Spleen (tissue), 11 donors: ENCODE results near the gene FGGY. TPM values are rescaled to one million over a fixed set of nuclear protein-coding genes. Genes with fewer than 3 reads are reported as not detected.

Experiments used
- DNase-seq: peaks from one replicate; pipeline ENCODE4 v3.0.0-alpha.2; 2020
- H3K27ac ChIP-seq, 8 donors: fragments of 200-600 bp; sonication (generic) in 7 of 8; 1 replicate in 4 of 8; 2 replicates in 4 of 8; pipeline versions ENCODE4 v1.5.0 to v1.8.0; 2016 to 2021; ENCODE audit warnings: inconsistent platforms in 4 of 8, mild to moderate bottlenecking in 4 of 8, moderate library complexity in 1 of 8
- H3K27me3 ChIP-seq, 7 donors: fragments of 200-600 bp; sonication (generic) in 6 of 7; replicated peaks in 1 of 7; 1 replicate in 4 of 7; 2 replicates in 3 of 7; pipeline versions ENCODE4 v1.5.0 to v1.8.0; 2016 to 2021; ENCODE audit warnings: inconsistent platforms in 3 of 7, mild to moderate bottlenecking in 1 of 7
- H3K36me3 ChIP-seq, 6 donors: fragments of 200-600 bp; sonication (generic) in 5 of 6; 1 replicate in 4 of 6; 2 replicates in 2 of 6; pipeline versions ENCODE4 v1.5.0 to v1.8.0; 2016 to 2021; ENCODE audit warnings: inconsistent platforms in 2 of 6
- H3K4me1 ChIP-seq, 6 donors: fragments of 200-600 bp; sonication (generic) in 5 of 6; 1 replicate in 3 of 6; 2 replicates in 3 of 6; pipeline versions ENCODE4 v1.5.0 to v1.8.0; 2016 to 2021; ENCODE audit warnings: inconsistent platforms in 3 of 6
- H3K4me3 ChIP-seq, 8 donors: fragments of 200-600 bp; sonication (generic) in 7 of 8; 1 replicate in 4 of 8; 2 replicates in 4 of 8; pipeline versions ENCODE4 v1.5.0 to v1.8.0; 2016 to 2021; ENCODE audit warnings: inconsistent platforms in 4 of 8, mild to moderate bottlenecking in 4 of 8, moderate library complexity in 2 of 8
- H3K9me3 ChIP-seq, 8 donors: fragments of 200-600 bp; sonication (generic) in 7 of 8; 1 replicate in 4 of 8; 2 replicates in 4 of 8; pipeline versions ENCODE4 v1.5.0 to v1.8.0; 2016 to 2021; ENCODE audit warnings: inconsistent platforms in 4 of 8
- POLR2A ChIP-seq, 3 donors: fragments of 450-650 bp; IDR thresholded peaks; one replicate each; pipeline ENCODE4 v1.5.1; 2017; ENCODE audit warnings: antibody characterized with exemption in 3 of 3, mild to moderate bottlenecking in 1 of 3
- POLR2AphosphoS5 ChIP-seq, 3 donors: sonication (generic); formaldehyde crosslinking; IDR thresholded peaks; one replicate each; pipeline ENCODE4 v1.5.1; 2017; ENCODE audit warnings: antibody characterized with exemption in 3 of 3
- WGBS, 5 donors: extraction: QIAGEN DNeasy Blood & Tissue Kit in 3 of 5; methylation state at CpG; one replicate each; pipeline versions ENCODE4 v1.1.5 to v1.1.7; 2013 to 2018; 5-methylcytosine and 5-hydroxymethylcytosine counted together
- intact Hi-C: fragments of 100-400 bp; cut with DNase I; formaldehyde crosslinking; loops from one replicate; pipeline ENCODE4 v1.15.0; 2023; ENCODE audit warnings: low total_unique reads
- polyA plus RNA-seq, 3 donors: library from polyadenylated mRNA; stranded (reverse); fragments of 200-250 nt; gene quantifications; one replicate each; pipeline ENCODE4 v1.2.1, GENCODE V29; 2013
- total RNA-seq, 7 donors: library from RNA; depleted of rRNA in 3 of 7; stranded (reverse); fragments of >200 nt in 3 of 7; fragmentation: NEBNext Ultra II Directional in 4 of 7; extraction: Animal tissue kit (Norgen Biotek cat#: 25700) in 4 of 7; gene quantifications; one replicate each; pipeline versions ENCODE4 v1.1.0 to v1.2.1, GENCODE V29; 2016 to 2021
- TF ChIP-seq, protein P1 (sequence below), 11 experiments: fragments of 200-600 bp in 7 of 11; fragments of 450-650 bp in 4 of 11; sonication (generic) in 4 of 11; IDR thresholded peaks in 8 of 11; conservative IDR thresholded peaks in 3 of 11; 1 replicate in 7 of 11; 2 replicates in 4 of 11; pipeline versions ENCODE4 v1.4.0 to v1.8.0; 2016 to 2021; ENCODE audit warnings: antibody characterized with exemption in 11 of 11, inconsistent platforms in 4 of 11, mild to moderate bottlenecking in 1 of 11
- donor health status: healthy with polysubstance abuse.
- donor health status: DM: no; HTN: no; CAD: no; lungs with moderate emphysema.
- donor health status: DM: no; HTN: no; CAD: no.
- donor health status: Bipolar disorder and iron deficiency.
- donor health status: healthy.
- donor health status: DM: no; HTN: no; CAD: no.
- donor health status: DM: yes; HTN: yes; CAD: no.

The FGGY gene
- total and polyA plus RNA-seq, 10 donors = 1.7 to 27.8 (median 13.2) TPM

GRCh38 chr1:59314776-59315528, 18.1 kb downstream of the FGGY start:
- H3K36me3 ChIP-seq = no peaks in the 10 kb centered on the region
- H3K27me3 ChIP-seq = no peaks in the 10 kb centered on the region
- H3K4me3 ChIP-seq = no peak overlapping the region
- peaks cover 0 to 36% (median 11%) of the 10 kb centered on the region in 6 donors for H3K4me1 ChIP-seq
- peak overlapping the region in 1 of 8 donors; percentile 60 for H3K27ac ChIP-seq
- no peaks in the 10 kb centered on the region for H3K9me3 ChIP-seq
- WGBS, 5 donors = 88 to 100% (median 96%) methylated on average over 2 of the region's 2 CpGs
- DNase-seq = no peak
- intact Hi-C loops = no loop called here
- no peak for TF ChIP-seq POLR2A (IDR thresholded peaks at IDR 0.05)
- TF ChIP-seq POLR2AphosphoS5 (IDR thresholded peaks at IDR 0.05) = no peak
- TF ChIP-seq, protein P1, sequence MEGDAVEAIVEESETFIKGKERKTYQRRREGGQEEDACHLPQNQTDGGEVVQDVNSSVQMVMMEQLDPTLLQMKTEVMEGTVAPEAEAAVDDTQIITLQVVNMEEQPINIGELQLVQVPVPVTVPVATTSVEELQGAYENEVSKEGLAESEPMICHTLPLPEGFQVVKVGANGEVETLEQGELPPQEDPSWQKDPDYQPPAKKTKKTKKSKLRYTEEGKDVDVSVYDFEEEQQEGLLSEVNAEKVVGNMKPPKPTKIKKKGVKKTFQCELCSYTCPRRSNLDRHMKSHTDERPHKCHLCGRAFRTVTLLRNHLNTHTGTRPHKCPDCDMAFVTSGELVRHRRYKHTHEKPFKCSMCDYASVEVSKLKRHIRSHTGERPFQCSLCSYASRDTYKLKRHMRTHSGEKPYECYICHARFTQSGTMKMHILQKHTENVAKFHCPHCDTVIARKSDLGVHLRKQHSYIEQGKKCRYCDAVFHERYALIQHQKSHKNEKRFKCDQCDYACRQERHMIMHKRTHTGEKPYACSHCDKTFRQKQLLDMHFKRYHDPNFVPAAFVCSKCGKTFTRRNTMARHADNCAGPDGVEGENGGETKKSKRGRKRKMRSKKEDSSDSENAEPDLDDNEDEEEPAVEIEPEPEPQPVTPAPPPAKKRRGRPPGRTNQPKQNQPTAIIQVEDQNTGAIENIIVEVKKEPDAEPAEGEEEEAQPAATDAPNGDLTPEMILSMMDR (IDR thresholded peaks at IDR 0.05 in 8 of 11, conservative IDR thresholded peaks at IDR 0.05 in 3 of 11) = no peak

- Histone ChIP-seq H3K27ac (peak overlapping the region in 6 of 8 donors; percentile 22 to 64 (median 56)), H3K27me3 (no peaks in the 10 kb centered on the region), H3K4me1 (peaks cover 0 to 33% (median 11%) of the 10 kb centered on the region in 6 donors), H3K36me3 (no peaks in the 10 kb centered on the region), H3K9me3 (no peaks in the 10 kb centered on the region), H3K4me3 (no peak overlapping the region)
- TF ChIP-seq POLR2AphosphoS5 (IDR thresholded peaks at IDR 0.05) = no peak
- no peak for TF ChIP-seq POLR2A (IDR thresholded peaks at IDR 0.05)
- TF ChIP-seq, protein P1 (IDR thresholded peaks at IDR 0.05 in 8 of 11, conservative IDR thresholded peaks at IDR 0.05 in 3 of 11) = no peak
- 76 to 86% (median 82%) methylated on average over 7 of the region's 7 CpGs for WGBS, 5 donors
- intact Hi-C loops = no loop called here
- DNase-seq = no peak
Observed at GRCh38 chr1:59315529-59316463, 18.9 kb downstream of the FGGY start.

DNA sequence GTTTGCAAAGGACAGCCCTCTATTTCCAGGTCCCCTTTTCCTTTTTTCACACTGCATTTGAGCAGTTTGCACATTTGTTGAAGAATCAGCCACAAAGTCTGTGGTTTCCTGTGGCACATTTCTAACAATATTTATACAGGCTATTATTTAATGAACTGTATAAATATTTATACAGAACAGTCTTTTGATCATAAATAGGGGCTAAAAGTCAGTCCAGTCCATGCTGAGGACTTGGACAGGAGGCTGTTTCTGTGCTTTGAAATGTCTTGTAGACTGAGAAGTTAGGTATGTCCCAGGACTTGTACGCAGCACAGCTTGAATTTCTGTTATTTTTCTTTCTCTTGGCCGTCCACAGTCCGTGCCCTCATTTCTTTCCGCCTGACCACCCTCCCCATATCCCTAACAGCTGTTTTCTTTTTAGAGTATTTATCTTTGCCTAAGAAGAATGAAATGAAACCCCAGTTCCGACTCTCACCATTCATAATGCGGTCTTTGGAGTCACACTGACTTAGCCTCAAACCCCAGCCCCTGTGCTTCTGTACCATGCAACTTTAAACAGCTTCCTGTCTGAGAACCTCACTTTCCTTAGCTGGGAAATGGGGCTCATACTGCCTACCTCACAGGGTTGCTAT, 19.7 kb downstream of the FGGY start:
- H3K9me3 ChIP-seq = no peaks in the 10 kb centered on the region
- TF ChIP-seq POLR2AphosphoS5 (IDR thresholded peaks at IDR 0.05) = no peak
- no peak for TF ChIP-seq POLR2A (IDR thresholded peaks at IDR 0.05)
- TF ChIP-seq, protein P1 (IDR thresholded peaks at IDR 0.05 in 8 of 11, conservative IDR thresholded peaks at IDR 0.05 in 3 of 11) = no peak
- no peaks in the 10 kb centered on the region for H3K36me3 ChIP-seq
- H3K4me1 ChIP-seq = peaks cover 0 to 33% (median 11%) of the 10 kb centered on the region in 6 donors
- intact Hi-C loops = no loop called here
- no peak for DNase-seq
- peak overlapping the region in 6 of 8 donors; percentile 22 to 64 (median 56) for H3K27ac ChIP-seq
- 52 to 69% (median 66%) methylated on average over 6 of the region's 6 CpGs for WGBS, 5 donors
- H3K4me3 ChIP-seq = peak overlapping the region in 2 of 8 donors; percentile 13 to 23
- no peaks in the 10 kb centered on the region for H3K27me3 ChIP-seq
